ENCODE results near the gene FBXO10. TPM values are rescaled to one million over a fixed set of nuclear protein-coding genes. Genes with fewer than 3 reads are reported as not detected.

The FBXO10 gene
- total RNA-seq, 1 experiment from 2014 or later: 5.3 TPM

DNA sequence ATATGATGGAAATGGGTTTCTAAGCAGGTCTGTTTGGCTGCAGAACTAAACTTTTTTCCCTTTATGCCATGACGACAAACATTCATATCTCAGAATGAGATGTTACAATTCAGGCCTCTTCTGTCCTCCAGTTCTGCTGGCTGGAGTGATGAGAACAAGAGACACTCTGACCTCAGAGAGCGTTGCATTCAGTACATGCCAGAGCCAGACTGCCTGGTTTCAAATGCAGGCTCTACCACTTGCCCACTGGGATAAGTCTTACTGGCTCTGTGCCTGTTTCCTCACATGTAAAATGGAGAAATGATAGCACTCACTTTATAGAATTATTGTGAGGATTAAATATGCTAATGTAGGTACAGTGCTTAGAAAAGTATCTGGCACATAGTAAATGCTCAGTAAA lies 41.0 kb upstream of the FBXO10 start:
- no peak overlapping the region for H3K4me3 ChIP-seq (replicated peaks in 1 of 2; ENCODE audit: low read depth in 1 of 2, low read length in 2 of 2)
- H2AFZ ChIP-seq (ENCODE audit: low read depth, low read length, poor library complexity, severe bottlenecking): no peak overlapping the region
- no peaks in the 10 kb centered on the region for H3K79me2 ChIP-seq (ENCODE audit: insufficient read depth, low read length)
- H3K36me3 ChIP-seq (ENCODE audit: control insufficient read depth in 1 of 2, insufficient read depth in 2 of 2, low read length in 2 of 2): no peaks in the 10 kb centered on the region
- H3K9me3 ChIP-seq (ENCODE audit: control insufficient read depth in 1 of 2, insufficient read depth in 1 of 2, low read depth in 1 of 2, low read length in 2 of 2): no peaks in the 10 kb centered on the region
- H3K4me2 ChIP-seq (ENCODE audit: low read length): no peak overlapping the region
- TF ChIP-seq SRF (IDR thresholded peaks at IDR 0.05; ENCODE audit: low read depth) (no peak), SIN3A (IDR thresholded peaks at IDR 0.05; ENCODE audit: low read depth) (no peak), JUND (IDR thresholded peaks at IDR 0.05) (no peak), SP1 (IDR thresholded peaks at IDR 0.05; ENCODE audit: low read depth) (no peak), EZH2 (IDR thresholded peaks at IDR 0.05) (no peak), ELF1 (IDR thresholded peaks at IDR 0.05; ENCODE audit: borderline replicate concordance, low read depth) (no peak), ZNF274 (IDR thresholded peaks at IDR 0.05; ENCODE audit: low read depth, low read length) (no peak), RAD21 (IDR thresholded peaks at IDR 0.05; ENCODE audit: low read depth) (no peak), CEBPB (IDR thresholded peaks at IDR 0.05; ENCODE audit: low read depth) (no peak), YY1 (IDR thresholded peaks at IDR 0.05; ENCODE audit: extremely low read depth, insufficient replicate concordance, low read depth, low read length) (no peak), EZH2phosphoT487 (IDR thresholded peaks at IDR 0.05; ENCODE audit: borderline replicate concordance) (no peak), TCF7L2 (IDR thresholded peaks at IDR 0.05; ENCODE audit: borderline replicate concordance, extremely low read depth, insufficient read depth, insufficient read length) (no peak), ZFX (IDR thresholded peaks at IDR 0.05) (no peak), POLR2AphosphoS5 (IDR thresholded peaks at IDR 0.05; ENCODE audit: low read depth, low read length) (no peak)
- TF ChIP-seq, protein P1, sequence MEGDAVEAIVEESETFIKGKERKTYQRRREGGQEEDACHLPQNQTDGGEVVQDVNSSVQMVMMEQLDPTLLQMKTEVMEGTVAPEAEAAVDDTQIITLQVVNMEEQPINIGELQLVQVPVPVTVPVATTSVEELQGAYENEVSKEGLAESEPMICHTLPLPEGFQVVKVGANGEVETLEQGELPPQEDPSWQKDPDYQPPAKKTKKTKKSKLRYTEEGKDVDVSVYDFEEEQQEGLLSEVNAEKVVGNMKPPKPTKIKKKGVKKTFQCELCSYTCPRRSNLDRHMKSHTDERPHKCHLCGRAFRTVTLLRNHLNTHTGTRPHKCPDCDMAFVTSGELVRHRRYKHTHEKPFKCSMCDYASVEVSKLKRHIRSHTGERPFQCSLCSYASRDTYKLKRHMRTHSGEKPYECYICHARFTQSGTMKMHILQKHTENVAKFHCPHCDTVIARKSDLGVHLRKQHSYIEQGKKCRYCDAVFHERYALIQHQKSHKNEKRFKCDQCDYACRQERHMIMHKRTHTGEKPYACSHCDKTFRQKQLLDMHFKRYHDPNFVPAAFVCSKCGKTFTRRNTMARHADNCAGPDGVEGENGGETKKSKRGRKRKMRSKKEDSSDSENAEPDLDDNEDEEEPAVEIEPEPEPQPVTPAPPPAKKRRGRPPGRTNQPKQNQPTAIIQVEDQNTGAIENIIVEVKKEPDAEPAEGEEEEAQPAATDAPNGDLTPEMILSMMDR (IDR thresholded peaks at IDR 0.05 in 2 of 3, conservative IDR thresholded peaks at IDR 0.05 in 1 of 3; ENCODE audit: borderline replicate concordance in 1 of 3, insufficient read depth in 1 of 3, low read depth in 2 of 3, low read length in 2 of 3): no peak
- TF ChIP-seq, protein P2, sequence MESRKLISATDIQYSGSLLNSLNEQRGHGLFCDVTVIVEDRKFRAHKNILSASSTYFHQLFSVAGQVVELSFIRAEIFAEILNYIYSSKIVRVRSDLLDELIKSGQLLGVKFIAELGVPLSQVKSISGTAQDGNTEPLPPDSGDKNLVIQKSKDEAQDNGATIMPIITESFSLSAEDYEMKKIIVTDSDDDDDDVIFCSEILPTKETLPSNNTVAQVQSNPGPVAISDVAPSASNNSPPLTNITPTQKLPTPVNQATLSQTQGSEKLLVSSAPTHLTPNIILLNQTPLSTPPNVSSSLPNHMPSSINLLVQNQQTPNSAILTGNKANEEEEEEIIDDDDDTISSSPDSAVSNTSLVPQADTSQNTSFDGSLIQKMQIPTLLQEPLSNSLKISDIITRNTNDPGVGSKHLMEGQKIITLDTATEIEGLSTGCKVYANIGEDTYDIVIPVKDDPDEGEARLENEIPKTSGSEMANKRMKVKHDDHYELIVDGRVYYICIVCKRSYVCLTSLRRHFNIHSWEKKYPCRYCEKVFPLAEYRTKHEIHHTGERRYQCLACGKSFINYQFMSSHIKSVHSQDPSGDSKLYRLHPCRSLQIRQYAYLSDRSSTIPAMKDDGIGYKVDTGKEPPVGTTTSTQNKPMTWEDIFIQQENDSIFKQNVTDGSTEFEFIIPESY (IDR thresholded peaks at IDR 0.05; ENCODE audit: extremely low read depth, insufficient replicate concordance, low read length): no peak
- TF ChIP-seq, protein P3, sequence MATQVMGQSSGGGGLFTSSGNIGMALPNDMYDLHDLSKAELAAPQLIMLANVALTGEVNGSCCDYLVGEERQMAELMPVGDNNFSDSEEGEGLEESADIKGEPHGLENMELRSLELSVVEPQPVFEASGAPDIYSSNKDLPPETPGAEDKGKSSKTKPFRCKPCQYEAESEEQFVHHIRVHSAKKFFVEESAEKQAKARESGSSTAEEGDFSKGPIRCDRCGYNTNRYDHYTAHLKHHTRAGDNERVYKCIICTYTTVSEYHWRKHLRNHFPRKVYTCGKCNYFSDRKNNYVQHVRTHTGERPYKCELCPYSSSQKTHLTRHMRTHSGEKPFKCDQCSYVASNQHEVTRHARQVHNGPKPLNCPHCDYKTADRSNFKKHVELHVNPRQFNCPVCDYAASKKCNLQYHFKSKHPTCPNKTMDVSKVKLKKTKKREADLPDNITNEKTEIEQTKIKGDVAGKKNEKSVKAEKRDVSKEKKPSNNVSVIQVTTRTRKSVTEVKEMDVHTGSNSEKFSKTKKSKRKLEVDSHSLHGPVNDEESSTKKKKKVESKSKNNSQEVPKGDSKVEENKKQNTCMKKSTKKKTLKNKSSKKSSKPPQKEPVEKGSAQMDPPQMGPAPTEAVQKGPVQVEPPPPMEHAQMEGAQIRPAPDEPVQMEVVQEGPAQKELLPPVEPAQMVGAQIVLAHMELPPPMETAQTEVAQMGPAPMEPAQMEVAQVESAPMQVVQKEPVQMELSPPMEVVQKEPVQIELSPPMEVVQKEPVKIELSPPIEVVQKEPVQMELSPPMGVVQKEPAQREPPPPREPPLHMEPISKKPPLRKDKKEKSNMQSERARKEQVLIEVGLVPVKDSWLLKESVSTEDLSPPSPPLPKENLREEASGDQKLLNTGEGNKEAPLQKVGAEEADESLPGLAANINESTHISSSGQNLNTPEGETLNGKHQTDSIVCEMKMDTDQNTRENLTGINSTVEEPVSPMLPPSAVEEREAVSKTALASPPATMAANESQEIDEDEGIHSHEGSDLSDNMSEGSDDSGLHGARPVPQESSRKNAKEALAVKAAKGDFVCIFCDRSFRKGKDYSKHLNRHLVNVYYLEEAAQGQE (IDR thresholded peaks at IDR 0.05; ENCODE audit: low read depth): no peak
- TF ChIP-seq, protein P4, sequence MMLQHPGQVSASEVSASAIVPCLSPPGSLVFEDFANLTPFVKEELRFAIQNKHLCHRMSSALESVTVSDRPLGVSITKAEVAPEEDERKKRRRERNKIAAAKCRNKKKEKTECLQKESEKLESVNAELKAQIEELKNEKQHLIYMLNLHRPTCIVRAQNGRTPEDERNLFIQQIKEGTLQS (IDR thresholded peaks at IDR 0.05): no peak
- H3K9ac ChIP-seq (ENCODE audit: low read length): no peak overlapping the region
- H3K4me1 ChIP-seq (ENCODE audit: control insufficient read depth in 1 of 2, insufficient read depth in 2 of 2, low read length in 2 of 2): no peaks in the 10 kb centered on the region
- ChIA-PET CTCF (no interaction called here), RAD21 (ENCODE audit: low non-redundant PET in 1 of 2, low total read pairs in 2 of 2, uncharacterized antibody in 2 of 2, unreplicated experiment in 2 of 2) (no interaction called here), POLR2A (no interaction called here)
- H3K27me3 ChIP-seq (ENCODE audit: insufficient read depth, low read length): no peaks in the 10 kb centered on the region
- ATAC-seq (no peak), DNase-seq (ENCODE audit: low read depth, low spot score) (no peak)
- BruUV-seq (replicated peaks): no TSS peak
- no peak overlapping the region for H3K27ac ChIP-seq (ENCODE audit: low read depth, low read length)
- intact Hi-C loops (cut with micrococcal nuclease): no loop called here
- no peaks in the 10 kb centered on the region for H4K20me1 ChIP-seq (ENCODE audit: insufficient read depth)
- no peaks in the 10 kb centered on the region for H3K9me2 ChIP-seq (ENCODE audit: insufficient read depth)
